Activated CD4-positive, alpha-beta T cell treated with anti-CD3 and anti-CD28 coated beads, Interleukin-2, amount 50 U/mL, for 1 hour (primary cell): ENCODE results near the gene KRTAP10-9.
"Not testable (repeated sequence)": the region's sequence is repeated elsewhere in the genome, so short reads cannot be mapped to it uniquely, and the experiment has no call there.

Source experiments
- DNase-seq: peaks from one replicate; pipeline ENCODE4 v3.0.0-alpha.2; 2020

The KRTAP10-9 gene, protein sequence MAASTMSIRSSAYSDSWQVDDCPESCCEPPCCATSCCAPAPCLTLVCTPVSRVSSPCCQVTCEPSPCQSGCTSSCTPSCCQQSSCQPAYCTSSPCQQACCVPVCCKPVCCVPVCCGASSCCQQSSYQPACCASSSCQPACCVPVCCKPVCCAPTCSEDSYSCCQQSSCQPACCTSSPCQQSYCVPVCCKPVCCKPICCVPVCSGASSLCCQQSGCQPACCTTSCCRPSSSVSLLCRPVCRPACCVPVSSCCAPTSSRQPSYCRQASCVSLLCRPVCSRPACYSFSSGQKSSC

DNA sequence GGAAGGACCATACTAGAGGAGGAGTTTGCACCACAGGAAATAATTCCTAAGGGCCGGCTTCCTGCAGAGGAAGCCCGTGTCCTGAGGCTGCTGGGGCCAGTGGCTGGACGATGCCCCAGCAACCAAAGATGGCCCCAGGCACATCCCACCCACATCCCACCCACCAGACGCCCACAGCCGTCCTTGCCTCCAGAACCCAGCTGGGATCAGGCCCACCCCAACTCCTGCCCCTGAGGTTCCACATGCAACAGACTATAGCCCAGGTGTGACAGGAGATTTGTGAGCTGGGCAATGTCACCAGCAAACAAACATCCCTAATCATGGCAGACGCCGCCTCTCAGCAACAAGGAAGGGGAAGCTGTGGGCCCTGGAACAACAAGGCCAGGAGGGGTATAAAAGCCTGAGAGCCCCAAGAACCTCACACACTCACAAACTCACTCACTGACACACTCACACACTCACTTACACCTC, at the start of gene KRTAP10-9:
Gene KRTAP10-9, plus strand, starts transcription at position 421 of the 471 bp plus-strand sequence. CDS start 79 bp downstream, outside the sequence.
- no peak for DNase-seq

DNA sequence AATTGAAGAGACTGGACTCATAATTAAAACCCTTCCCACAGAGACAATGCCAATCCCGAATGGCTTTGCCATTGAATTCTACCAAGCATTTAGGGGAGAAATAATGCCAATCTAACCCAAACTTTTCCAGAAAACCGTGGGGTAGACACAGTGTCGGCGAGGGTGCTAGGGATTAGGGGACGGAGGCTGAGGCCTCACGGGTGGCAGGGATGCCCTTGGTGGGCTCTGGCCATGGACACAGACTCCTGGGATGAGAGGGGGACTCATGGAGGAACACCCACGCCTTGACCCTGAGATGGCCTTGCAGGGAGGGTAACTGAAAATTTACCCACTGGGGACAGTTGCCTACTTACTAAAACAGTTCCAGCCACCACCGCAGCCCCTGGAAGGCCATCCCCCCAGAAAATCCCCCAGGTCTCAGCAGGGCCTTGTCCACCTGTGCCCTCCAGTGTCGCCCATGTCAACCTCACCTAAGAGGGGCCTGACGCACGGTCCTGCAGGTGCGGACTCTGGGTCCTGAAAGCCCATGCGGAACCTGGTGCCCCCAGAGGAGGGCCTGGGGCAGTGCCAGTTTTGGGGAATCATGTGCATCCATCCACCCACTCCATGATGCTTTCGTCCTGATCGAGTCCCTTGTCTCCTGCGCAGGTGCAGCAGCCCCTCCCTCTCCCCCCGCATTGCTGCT, 48.4 kb upstream of the KRTAP10-9 start:
- DNase-seq: no peak

DNA sequence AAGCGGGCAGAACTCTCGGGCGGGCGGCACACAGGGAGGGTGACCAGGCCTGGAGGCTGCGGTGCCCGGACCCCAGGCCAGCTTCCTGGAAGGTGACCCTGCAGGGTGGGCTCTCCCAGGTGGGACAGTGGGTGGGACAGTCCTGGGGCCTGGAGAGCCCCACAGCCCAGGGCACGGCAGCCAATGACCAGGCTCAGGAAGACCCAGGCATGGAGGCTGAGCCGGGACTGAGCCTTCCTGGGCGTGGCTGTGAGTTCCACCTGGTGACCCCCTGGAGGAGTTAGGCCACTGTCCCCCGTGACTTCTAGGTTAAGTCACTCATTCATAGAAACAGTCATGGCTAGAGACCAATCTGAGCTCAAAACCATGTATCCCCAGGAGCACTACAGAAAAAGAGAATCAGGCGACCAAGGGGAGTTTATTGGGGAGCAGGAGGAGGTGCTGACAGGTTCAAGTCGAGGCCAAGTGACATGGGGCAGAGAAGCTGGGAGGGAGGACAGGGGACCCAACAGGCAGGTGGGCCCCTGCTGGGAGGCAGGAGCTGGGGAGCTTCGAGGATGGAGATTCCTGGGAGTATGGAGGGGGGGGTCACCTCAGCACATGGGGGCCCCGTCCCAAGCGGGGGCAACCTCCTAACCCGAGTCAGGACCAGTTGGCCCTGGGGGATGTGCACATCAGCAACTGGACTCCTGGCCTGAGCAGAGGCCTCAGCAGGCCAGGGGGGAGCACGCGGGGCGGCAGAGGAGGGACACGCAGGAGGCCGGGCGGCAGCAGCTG, 47.6 kb upstream of the KRTAP10-9 start:
- DNase-seq: no peak

DNA sequence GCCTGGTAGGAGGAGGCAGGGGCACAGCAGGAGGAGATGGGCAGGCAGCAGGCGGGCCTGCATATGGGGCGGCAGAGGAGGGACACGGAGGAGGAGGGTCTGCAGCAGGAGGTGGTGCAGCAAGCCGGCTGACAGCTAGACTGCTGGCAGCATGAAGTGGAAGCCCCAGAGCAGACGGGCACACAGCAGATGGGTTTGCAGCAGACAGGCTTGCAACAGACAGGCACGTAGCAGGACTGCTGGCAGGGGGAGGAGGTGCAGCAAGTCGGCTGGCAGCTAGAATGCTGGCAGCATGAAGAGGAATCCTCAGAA, 47.1 kb upstream of the KRTAP10-9 start:
- DNase-seq: no peak

DNA sequence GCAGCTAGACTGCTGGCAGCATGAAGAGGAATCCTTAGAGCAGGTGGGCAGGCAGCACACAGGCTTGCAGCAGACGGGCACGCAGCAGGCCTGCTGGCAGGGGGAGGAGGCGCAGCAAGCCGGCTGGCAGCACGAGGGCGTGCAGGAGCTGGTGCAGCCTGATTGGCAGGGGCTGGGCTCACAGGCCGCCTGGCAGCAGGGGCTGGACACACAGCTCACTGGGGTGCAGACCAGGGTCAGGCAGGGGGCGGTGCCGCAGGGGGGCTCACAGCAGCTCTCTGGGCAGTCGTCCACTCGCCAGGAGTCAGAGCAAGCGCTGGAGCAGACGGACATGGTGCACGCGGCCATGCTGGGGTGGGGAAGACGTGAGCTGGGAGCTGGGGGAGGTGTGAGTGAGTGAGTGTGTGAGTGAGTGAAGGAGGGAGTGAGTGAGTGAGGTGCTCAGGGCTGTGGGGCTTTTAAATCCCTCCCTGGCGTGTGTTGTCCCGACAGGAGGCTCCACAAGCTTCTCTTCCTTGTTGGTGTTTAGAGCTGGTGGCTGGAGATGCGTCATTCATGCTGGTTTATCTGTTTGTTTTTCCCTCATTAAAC, 46.6 kb upstream of the KRTAP10-9 start, which contains the start of gene KRTAP10-5:
Gene KRTAP10-5, minus strand, starts transcription at position 374 of the 591 bp plus-strand sequence. Its CDS starts 26 bp downstream, at position 348.
- not testable (repeated sequence) for DNase-seq

DNA sequence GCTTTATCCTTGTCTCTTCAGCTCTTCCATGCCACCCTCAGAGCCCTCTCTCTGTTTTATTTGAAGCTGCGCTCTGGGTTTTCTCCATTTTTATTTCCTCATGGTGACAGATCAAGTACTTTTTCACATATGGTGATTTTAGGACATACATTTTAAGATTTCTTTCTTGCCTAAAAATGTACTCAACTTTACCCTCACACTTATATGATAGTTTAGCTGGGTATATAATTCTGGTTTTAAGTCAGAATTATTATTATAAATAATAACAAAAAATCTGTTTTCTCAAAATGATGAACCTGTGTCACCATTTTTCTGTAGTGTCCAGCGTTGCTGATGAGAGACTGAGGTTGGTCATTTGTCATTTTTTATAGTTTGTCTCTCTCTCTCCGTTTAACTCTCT, 45.7 kb upstream of the KRTAP10-9 start:
- no peak for DNase-seq

DNA sequence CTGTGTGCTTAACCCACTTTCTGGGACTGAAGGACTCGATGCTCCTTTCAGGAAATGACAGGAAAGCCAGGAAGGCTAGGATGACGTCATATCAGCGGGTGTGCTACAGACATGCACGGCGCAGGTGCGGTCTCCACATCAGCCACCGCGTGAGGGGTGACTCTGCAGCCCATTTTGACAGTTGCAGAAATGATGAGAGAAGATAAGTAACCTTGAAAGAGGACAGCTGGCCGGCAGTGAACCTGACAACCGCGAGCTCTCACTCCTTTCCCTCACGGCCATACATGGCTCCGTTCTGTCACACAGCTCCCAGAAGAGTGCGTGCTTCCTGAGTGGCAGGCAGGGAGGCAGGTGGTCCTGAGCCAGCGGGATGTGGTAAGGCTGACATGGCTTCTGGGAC, 44.8 kb upstream of the KRTAP10-9 start:
- DNase-seq: no peak

DNA sequence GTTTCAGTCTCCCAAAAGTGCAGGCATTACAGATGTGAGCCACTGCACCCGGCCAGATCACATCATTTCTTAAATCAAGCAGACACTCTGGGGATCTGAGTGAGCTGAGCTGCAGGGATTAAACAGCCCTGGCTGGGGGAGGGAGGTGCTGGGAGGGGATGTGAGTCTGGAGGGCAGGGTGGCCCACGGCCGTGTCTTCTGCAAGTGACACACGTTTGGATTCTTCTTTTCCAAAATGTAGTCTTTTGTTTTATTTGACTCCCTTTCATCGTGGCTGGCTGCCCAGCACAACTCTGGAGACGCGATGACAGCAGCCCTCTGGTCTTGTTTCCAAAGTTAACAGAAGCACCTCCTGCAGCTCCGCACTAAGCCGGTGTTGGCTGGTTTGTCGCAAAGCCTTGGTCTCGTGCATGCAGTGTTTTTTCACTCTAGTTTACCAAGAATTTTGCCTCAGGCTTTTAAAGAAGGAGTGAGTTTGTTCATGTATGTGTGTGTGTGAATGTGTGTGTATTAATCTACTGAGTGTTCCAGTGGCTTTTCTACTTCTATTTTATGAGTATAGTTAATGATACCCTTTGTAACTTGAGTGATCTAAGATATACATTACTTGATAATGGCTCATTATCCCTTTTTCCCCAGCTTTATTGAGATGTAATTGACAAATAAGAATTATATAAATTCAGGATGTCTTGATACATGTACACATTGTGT, 43.6 kb upstream of the KRTAP10-9 start:
- no peak for DNase-seq

DNA sequence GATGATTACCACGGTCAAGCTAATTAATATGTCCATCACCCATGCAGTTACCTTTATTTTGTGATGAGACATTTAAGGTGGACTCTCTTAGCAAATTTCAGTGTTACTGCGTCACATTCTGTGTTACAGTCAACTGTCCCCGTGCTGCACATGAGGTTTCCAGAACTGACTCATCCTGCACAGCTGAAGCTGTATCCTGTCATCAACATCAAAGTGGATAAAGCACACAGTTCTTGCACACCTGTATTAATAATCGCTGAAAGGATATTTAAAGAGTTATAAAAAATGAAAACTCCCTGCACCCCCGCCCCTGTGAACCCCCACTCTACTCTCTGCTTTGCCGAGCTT, 43.1 kb upstream of the KRTAP10-9 start:
- DNase-seq: peak; percentile 23

DNA sequence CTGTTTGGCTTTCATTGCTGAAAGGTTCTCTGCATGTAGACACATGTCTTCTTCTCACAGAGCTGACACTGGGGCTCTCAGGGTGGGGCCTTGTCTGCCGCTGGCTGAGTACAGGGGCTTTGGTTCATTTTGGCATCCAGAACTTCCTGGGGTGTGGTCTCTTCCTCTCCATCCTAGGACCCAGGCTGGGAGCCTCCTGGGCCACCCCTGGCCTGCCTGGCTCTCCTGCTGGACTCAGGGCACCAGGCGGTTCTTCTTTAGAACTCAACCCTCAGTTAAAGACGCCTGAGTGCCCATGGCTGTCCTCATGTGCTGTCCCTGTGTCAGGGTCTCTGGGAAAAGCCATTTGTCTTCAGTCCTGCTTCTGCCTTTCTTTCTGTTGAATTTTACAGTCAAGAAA, 41.0 kb upstream of the KRTAP10-9 start:
- no peak for DNase-seq

DNA sequence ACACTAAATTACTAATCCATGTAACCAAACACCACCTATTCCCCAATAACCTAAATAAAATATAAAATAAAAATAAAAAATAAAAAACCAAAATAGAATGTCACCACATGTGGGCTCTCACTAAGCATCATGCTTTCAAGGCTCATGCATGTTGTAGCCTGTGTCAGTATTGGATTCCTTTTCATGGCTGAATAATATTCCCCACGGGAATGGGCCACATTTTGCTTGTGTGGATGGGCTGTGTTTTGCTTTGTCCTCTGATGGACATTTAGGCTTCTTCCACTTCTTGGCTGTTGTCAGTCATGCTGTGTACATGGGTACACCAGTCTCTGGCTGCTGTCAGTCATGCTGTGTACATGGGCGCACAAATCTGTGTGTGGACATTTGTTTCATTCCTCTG, 37.8 kb upstream of the KRTAP10-9 start:
- no peak for DNase-seq

DNA sequence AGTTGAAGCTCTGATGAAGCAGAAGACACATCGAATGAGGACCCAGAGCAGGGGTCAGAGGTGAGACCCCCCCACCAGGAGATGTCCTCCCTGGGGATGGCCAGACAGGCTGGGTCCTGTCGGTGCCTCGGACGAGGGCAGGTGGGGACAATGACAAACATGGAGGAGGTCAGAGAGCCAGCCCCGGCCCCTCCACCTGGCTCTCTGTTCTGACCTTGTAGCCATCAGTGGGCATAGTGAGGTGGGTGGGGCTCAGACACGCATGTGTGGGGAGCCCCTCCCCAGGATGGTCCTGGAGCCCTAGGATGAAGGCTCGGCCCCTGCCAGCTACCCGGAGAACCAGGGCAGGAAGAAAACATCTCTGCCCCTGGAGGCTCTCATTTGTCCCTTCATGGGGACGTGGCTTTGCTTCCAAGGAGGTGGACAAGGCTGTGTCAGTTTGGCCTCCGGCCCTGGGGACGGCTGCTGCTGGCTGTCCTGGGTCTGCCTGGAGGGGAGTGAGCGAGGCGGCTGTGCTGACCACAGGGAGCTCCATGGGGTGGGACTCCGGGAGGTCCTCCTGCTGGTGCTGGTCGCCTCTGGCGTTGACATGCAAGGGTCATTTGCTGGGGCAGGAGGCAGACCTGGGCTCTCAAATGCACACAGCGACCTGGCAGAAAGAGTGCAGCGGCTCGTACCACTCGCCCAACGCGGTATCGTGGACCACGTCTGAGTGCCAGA, 37.1 kb upstream of the KRTAP10-9 start:
- no peak for DNase-seq

DNA sequence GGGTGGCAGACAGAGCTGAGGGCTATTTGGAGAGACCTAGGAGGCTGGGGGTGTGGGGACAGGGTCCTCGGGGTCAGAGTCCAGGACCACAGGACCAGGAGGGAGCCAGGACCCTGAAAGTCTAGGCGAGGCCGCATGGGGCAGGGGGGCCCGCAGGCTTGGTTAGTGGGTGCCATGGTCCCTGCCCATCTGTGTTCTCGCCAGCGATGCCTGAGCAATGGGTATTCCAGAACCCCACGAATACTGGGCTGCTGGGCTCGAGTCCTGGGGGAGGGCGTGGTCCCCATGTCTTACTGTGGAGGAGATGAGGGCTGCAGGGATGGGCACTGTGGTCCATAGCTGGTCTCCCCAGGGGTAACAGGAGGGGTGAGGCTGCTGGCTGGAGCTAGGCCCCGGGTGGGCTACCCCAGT, 36.6 kb upstream of the KRTAP10-9 start:
- no peak for DNase-seq

DNA sequence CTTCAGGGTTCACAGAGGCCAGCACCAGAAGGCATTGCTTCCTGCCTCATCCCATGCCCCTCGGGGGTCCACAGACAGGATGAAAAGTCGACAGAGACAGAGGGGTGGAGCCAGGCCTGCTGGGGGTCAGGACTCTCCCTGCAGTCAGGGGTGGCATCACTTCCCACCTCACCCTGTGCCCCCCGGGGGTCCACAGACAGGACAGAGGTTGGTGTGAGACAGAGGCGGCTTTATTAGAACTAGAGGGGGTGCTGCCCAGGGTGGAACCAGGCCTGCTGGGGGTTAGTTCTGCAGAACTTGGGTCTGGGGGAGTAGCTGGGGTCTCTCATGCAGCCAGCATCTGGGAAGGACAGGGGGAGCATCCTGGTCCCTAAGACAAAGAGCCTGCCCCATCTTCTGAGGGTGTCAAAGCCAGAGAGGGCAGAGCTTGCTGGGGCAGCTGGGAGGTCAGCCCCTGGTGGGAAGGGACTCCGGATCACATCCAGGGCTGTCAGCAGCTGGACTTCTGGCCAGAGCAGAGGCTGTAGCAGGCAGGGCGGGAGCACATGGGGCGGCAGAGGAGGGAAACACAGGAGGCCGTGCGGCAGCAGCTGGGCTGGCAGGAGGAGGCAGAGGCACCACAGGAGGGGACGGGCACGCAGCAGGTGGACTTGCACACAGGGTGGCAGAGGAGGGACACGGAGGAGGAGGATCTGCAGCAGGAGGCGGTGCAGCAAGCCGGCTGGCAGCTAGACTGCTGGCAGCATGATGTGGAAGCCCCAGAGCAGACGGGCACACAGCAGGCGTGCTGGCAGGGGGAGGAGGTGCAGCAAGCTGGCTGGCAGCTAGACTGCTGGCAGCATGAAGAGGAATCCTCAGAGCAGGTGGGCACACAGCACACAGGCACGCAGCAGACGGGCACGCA, 35.7 kb upstream of the KRTAP10-9 start:
- DNase-seq: not testable (repeated sequence)

DNA sequence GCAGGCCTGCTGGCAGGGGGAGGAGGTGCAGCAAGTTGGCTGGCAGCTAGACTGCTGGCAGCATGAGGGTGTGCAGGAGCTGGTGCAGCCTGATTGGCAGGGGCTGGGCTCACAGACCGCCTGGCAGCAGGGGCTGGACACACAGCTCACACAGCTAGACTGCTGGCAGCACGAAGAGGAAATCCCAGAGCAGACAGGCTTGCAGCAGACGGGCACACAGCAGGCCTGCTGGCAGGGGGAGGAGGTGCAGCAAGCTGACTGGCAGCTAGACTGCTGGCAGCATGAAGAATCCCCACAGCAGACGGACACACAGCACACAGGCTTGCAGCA, 35.1 kb upstream of the KRTAP10-9 start:
- not testable (repeated sequence) for DNase-seq

DNA sequence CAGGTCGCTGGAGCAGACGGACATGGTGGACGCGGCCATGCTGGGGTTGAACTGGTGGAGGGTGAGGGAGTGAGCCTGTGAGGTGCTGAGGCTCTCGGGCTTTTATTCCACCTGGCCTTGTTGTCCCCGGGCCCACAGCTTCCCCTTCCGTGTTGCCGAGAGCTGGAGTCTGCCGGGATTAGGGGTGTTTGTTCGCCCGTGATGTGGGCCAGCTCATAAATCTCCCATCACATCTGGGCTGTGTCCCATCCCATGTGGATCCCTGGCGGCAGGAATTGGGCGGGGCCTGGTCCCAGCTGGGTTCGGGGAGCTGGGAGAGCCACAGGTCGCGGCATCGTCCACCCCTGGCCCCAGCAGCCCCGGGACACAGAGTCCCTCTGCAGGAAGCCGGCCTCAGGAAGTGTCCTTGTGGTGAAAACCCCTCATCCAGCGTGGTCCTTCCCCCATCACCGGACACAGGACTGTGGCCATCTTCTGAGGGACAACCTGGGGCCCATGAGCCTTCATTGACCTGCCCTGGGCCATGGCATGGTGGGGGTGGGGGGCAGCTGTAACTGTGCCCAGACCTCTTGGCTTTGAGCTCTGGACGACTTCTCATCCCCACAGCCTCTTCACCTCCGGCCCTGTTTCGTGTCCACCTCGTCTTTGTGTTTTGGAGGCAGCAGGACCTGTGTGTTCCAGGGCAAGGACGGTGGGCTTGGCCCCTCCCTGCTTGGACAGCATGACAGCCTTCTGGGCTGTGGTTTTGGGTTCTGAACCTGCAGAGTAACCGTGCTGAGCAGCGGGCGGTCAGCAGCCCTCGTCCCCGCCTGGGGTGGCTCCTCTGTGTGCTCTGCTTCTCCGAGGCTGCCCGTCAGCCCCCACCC, 34.2 kb upstream of the KRTAP10-9 start, which contains the start of gene KRTAP10-6:
Gene KRTAP10-6, minus strand, starts transcription at position 60 of the 866 bp plus-strand sequence. Its CDS starts 21 bp downstream, at position 39.
- DNase-seq: no peak

DNA sequence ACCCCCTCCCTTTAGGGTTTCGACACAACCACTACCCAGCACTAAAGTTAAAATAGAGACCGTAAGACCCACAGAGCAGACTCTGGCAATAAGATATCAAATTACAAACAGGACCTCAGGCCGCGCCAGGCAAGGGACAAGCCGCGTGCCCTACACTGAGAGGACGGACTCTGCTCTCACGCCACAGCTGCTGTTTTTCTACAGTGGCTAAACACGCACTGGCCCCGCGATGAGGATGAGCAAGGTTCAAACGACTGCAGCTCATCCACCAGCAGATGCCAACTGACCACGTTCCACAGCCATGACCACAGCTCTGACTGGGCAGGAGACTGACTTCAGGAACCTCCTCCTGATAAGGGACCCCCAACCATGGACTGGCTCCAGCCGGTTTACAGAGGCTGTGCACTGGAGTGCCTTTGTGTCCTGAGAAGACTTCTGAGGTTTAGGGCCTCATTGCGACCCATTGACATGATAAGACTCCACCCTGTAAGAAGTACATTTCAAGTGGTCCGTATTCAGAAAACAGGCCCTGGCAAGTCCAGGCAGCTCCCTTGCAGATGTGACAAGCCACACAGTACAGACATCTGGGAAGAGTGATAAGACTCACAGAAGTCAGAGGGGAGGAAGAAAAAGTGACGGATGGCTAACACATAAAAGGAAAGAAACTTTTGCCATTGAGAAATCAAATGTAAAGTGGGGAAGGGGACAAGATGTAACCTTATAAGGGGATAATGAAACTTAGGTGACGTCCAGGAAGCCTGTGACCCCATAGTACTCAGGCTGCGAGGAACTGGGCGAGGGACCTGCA, 33.1 kb upstream of the KRTAP10-9 start:
- no peak for DNase-seq

DNA sequence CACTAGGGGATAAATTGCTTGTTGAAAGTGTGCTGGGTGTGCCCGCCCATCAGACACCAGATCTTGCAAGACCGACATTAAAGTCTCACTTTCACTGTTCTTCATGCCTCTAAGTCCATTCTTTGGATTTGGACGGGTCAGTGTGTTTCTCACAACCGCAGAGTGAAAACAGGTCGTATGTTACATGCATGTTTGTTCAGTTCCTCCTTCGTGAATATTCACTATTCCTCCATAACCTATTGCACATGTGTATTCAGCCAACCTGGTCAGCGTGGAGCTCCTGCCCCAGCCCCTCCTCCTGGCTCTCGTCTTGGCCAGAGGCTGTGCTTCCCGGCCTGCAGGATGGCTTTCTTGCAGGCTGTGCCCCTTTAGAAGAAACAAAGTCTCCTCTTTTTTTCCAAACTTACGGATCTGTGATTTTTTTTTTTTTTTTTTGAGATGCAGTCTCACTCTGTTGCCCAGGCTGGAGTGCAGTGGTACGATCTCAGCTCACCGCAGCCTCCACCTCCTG, 32.4 kb upstream of the KRTAP10-9 start:
- DNase-seq: no peak

DNA sequence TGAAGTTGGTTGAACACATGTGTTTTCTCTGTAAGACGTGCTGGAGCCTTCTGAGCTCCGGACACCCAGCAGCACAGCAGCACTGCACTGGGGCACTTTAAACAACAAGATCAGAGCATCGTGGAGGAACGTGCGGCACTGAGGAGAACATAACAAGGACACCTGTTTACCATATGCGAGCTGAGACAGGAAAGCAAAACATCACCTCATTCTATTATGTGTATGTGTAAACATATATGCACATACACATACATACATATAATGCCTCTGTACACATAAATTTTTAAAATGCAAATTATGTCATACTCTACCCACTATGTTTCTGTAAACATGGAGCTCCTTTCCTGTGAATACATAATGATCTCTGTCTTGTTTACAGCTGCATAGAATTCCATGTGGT, 31.4 kb upstream of the KRTAP10-9 start:
- DNase-seq: no peak
